GM19025 (cell line): Measurements from ENCODE around the gene ATP2B2.

ENCODE experiments used
- ATAC-seq: cut with Tn5 transposase; IDR thresholded peaks from one replicate; pipeline ENCODE4 v1.9.1; 2021; ENCODE audit warnings: mild to moderate bottlenecking, low read depth, moderate library complexity; ENCODE audit not compliant: unreplicated experiment

The ATP2B2 gene

DNA sequence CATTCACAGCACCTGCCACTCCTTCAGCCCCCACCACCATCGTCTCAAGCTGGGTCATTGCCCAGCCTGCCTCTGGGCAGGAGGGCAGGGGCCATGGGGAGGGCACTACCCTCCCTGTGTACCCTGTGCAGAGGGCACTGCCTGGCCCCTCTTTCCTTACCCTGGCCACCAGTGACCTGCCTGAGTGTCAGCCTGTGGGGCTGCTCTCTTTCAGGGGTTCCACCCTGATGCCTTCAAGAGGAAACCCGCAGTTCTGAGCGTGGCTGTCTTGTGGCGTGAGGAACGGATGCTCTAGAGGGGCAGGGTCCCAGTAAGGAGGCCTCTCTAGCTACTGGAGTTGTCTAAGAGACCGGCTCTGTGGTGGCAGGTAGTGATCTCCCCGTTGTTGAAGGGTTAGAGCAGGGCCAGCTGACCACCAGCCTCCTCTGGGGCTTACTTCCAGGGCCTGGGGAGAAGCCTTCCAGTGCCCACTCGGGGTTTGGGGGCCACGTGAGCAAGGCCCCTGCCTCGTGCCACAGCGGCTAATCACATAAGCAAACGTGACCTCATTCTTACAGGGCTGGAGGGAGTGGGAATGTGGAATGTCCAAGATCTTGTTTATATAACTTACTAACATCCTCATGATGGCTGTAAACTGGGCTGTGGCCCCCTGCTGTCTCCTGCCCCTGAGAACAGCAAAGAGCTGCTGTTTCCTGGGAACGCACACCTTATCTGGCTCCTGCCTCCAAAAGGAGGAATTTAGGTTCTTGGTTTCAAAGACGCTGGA lies 153.1 kb downstream of the ATP2B2 start:
- no peak for ATAC-seq

- no peak for ATAC-seq
Observed at GRCh38 chr3:10351013-10351735, 154.2 kb downstream of the ATP2B2 start.

- no peak for ATAC-seq
Observed at GRCh38 chr3:10350324-10350985, 154.9 kb downstream of the ATP2B2 start.

DNA sequence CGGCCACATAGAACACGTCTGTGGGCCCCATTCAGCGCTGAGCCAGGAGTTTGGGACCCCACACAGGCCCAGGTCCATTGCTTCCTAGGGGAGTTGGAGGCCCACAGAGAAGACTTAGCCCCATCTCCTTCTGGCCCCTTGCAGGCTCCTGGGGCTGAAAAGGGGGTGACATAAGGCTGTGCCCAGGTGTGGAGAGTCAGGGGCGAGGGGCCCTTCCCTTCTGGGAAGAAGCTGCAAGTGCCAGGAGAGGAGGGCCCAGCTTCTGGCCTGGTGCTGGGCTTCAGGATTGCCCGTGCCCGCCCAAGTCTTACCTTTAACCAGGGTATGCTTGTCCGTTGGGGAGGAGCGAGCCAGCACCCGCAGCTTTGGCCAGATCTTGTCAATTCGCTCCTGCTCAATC lies 155.6 kb downstream of the ATP2B2 start:
- ATAC-seq = no peak

GRCh38 chr3:10348404-10348721 lies 157.0 kb downstream of the ATP2B2 start:
- ATAC-seq = no peak

DNA sequence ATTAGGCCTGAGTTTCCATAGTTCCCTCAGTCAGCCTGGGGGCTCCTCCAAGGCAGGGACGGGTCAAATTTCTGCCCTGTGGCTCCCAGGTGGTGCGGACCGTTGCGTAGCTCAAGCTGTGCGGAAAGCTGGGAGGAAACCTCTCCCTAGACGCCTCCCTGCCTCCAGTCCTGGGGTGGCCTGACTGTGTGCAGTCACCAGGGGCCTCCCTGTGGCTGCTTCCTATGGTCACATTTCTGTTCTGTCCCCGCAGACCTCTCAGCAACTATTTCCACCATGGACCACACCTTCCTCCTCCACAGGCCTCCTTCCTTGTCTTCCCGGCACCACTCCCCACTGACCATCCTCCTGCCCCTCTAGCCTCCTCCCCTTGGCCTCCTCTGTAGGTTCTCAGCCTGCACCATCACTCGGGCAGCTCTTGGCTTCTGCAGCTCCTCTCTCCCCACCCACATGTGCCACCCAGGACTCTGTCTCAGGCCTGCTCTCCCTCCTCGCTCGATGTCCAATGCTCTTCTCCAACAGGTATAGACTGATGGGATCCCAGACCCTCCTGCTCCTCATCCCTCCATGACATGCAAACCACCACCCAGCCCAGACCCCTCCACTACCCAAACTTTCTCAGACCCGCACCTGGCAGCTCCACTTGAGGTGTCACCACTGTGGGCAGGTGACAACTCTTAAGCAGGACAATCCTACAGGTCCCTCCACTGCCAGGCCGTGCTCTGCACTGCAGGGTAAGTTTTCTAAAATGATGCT lies 157.6 kb downstream of the ATP2B2 start:
- no peak for ATAC-seq

DNA sequence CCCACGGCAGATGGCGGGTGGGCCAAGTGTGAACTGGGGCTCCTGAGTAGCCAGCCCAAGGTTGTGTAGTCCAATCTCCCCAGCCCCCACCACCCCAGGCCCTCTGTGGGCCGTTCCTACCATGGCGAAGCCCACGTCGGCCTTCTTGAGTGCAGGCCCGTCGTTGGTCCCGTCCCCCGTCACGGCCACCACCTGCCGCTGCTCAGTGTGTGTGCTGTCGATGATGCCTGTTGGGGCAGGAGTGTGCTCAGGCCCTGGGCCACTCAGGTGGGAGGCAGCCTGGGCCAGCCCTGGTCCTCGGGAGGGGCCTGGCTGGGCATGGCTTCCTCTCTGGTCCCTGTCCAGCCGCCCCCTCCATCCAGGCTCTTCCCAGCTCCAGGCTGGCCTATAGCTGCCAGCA lies 159.5 kb downstream of the ATP2B2 start:
- ATAC-seq = no peak

DNA sequence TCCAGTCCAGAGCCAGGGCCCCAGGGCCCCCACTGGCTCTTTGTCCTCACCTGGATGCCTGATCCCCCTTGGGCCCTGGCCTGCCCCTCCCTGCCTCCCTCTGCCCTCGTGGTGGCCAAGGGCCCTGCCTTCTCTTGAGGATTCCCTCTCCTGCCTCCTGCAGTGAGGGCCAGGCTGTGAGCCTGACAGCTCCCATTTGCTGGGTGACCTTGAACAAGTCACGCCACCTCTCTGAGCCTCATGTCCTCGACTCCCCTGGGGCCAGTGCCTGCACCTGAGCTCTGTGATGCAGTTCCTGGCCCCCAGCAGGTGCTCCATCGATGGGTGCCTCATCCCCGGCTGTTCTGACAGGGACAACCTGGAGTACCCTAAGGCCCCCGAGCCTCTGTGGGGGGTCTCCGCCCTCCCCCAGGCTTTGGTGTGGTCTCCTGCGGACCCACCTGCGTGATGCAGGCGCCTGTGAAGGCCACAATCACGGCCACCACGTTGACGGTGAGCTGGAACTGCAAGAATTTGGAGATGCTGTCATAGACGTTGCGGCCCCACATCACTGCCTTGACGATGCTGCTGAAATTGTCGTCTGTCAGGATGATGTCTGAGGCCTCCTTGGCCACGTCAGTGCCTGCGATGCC lies 160.3 kb downstream of the ATP2B2 start:
- ATAC-seq = no peak

GRCh38 chr3:10344147-10344943 lies 161.0 kb downstream of the ATP2B2 start:
- ATAC-seq = no peak

- ATAC-seq = no peak
Observed at GRCh38 chr3:10343526-10343925, 161.9 kb downstream of the ATP2B2 start.

GRCh38 chr3:10342781-10343180 lies 162.6 kb downstream of the ATP2B2 start:
- ATAC-seq = no peak

DNA sequence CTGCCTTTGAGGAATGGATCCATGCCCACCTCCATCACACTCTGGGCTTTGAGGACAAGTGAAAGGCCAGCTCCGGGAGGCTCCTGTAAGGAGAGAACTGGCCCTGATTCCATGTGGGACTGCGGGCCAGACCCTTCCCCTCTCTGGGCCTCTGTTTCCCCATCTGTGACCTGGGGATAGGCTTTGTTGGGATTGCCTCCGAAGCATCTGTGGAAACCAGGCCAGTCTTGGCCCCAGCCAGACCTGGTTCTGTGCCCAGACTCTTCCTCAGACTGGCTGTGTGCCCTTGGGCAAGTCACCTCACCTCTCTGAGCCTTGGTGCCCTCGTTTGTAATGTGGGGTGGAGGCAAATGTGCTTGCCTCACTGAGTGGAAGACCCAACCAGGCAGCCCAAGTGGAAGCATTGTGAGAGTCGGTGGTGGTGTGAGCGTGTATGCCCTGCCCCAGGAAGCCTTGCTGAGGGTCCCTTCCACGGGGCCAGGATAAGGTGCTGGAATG lies 163.4 kb downstream of the ATP2B2 start:
- no peak for ATAC-seq

DNA sequence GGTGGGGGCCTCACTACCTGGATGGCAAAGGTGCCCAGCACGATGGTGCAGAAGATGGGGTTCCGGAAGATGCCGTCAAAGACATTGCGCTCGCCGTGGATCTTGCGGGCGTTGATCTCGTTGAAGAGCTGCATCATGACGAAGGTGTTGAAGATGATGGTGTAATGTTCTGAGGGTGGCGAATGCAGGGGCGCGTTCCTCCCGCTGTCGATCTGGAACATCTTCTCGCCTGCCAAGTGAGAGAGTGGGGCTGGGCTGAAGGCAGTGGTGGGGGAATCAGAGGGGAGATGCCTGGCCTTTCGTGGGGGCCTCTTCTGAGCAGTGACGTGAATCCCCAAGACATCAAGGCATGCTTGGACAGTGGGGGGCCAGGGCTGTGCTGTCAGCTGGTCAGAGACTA lies 164.9 kb downstream of the ATP2B2 start:
- ATAC-seq = no peak

DNA sequence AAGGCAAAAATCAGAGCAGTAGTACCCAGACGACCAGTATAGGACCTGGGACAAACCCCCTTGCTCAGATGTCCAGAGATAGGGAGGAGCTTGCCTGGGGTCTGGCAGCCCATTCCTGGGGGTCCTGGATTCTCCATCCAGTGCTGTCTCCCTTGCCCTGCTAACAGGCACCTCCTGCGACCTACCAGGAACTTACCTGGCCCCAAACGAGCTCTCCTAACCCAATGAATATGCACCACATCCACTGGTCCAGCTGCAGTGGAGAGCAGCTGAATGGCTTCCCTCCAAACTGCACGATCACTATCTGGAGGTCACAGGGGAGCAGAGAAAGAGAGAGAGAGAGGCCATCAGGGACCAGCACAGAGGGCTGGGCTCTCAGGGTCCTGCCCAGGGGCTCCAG lies 165.3 kb downstream of the ATP2B2 start:
- ATAC-seq = no peak

GRCh38 chr3:10339376-10339955 lies 165.9 kb downstream of the ATP2B2 start:
- no peak for ATAC-seq

- no peak for ATAC-seq
Observed at GRCh38 chr3:10338591-10339353, 166.6 kb downstream of the ATP2B2 start.

- no peak for ATAC-seq
Observed at GRCh38 chr3:10338164-10338470, 167.3 kb downstream of the ATP2B2 start.

DNA sequence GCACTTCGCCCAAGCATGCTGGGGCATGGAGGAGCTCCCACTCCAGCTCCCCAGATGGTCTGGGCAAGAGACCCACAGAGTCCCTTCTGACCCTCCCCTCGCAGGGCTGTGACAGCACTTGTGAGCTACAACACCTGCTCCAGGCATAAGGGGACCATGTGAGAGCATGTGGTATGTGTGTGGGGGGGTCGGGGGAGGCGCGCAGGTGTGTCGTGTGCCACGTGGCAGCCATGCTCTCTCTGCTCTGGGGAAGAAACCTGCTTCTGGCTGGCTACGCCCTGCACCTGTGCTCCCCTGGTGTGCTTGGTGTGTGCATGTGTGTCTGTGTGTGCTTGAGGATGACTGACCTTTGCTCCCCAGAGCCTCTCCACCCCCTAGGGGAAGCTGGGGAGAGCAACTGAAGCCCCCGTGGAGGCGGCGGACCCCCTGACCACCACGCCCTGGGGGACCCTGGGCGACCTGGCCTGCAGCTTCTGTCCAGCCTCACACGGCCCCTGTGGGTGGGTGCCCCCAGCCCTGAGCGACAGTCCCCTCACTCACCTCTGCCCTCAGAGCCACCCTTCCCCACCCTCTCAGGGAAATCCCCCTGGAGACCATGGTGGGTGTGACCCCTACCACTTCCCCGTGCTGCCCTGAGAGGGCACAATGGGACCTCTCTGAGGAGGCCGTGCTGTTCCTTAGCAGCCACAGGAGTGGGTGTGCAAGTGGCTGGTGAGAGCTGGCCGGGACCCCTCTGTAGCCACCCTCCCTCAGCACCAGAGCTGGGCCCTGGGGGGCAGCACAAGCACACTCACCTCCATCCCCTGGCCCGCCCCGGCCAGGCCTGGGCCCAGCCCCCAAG lies 167.8 kb downstream of the ATP2B2 start:
- no peak for ATAC-seq
